ENCODE data around the gene EXOC6.

The EXOC6 gene

GRCh38 chr10:93079663-93080349, 231.5 kb downstream of the EXOC6 start (continued):
- TF ChIP-seq PATZ1 (CRISPR knock-in tag; IDR thresholded peaks at IDR 0.05; ENCODE audit: borderline replicate concordance) = no peak
- 0 out of 2 replicates have a peak, but pooled peaks have one; percentile 7 for TF ChIP-seq CSRNP3 (CRISPR knock-in tag; IDR thresholded peaks at IDR 0.05)
- no peak; the same call in 1 of the 2 replicates for TF ChIP-seq ZNF8 (CRISPR knock-in tag; IDR thresholded peaks at IDR 0.05)
- TF ChIP-seq PPARA (CRISPR knock-in tag; IDR thresholded peaks at IDR 0.05; ENCODE audit: borderline replicate concordance) = no peak
- peak; percentile 6; the same call in 1 of the 2 replicates for TF ChIP-seq TSHZ2 (CRISPR knock-in tag; IDR thresholded peaks at IDR 0.05)
- no peak for TF ChIP-seq BACH2 (CRISPR knock-in tag; IDR thresholded peaks at IDR 0.05; ENCODE audit: borderline replicate concordance)
- TF ChIP-seq ZNF70 (CRISPR knock-in tag; IDR thresholded peaks at IDR 0.05) = no peak
- no peak for TF ChIP-seq POU6F1 (CRISPR knock-in tag; IDR thresholded peaks at IDR 0.05; ENCODE audit: borderline replicate concordance, low read depth)

GRCh38 chr10:93080350-93081046, 232.2 kb downstream of the EXOC6 start:
- ATAC-seq = peak; percentile 90
- TF ChIP-seq BACH2 (CRISPR knock-in tag; IDR thresholded peaks at IDR 0.05; ENCODE audit: borderline replicate concordance) (no peak), GLIS3 (CRISPR knock-in tag; IDR thresholded peaks at IDR 0.05) (0 out of 2 replicates have a peak, but pooled peaks have one; percentile 9), TSHZ2 (CRISPR knock-in tag; IDR thresholded peaks at IDR 0.05) (0 out of 2 replicates have a peak, but pooled peaks have one; percentile 22), POU6F1 (CRISPR knock-in tag; IDR thresholded peaks at IDR 0.05; ENCODE audit: borderline replicate concordance, low read depth) (no peak), ZNF8 (CRISPR knock-in tag; IDR thresholded peaks at IDR 0.05) (no peak), TOX (CRISPR knock-in tag; IDR thresholded peaks at IDR 0.05; ENCODE audit: borderline replicate concordance) (no peak), ESRRG (CRISPR knock-in tag; IDR thresholded peaks at IDR 0.05) (no peak), CREB5 (CRISPR knock-in tag; IDR thresholded peaks at IDR 0.05; ENCODE audit: low read depth) (no peak; the same call in 1 of the 2 replicates), ZFP3 (CRISPR knock-in tag; IDR thresholded peaks at IDR 0.05) (no peak), ZFP30 (CRISPR knock-in tag; IDR thresholded peaks at IDR 0.05) (peak; percentile 11; the same call in 1 of the 2 replicates), TCF4 (CRISPR knock-in tag; IDR thresholded peaks at IDR 0.05; ENCODE audit: borderline replicate concordance) (no peak)

All from SK-N-SH treated with all-trans-retinoic acid at 6 μM for 48 hours (cell line).